H1 (cell line): ENCODE measurements around the gene CD247. TPM values are rescaled to one million over a fixed set of nuclear protein-coding genes. Genes with fewer than 3 reads are reported as not detected.

Source experiments
- CTCF ChIA-PET: fragments of 300-600 bp; sonication (Branson Sonifier 250); formaldehyde crosslinking; loops from one replicate; lab custom pipeline; 2021; ENCODE audit not compliant: partially characterized antibody; lab: Charles Lee
- POLR2A ChIA-PET: fragments of 300-600 bp; sonication (Branson Sonifier 250); formaldehyde crosslinking; loops from one replicate; lab custom pipeline; 2021; ENCODE audit warnings: inconsistent platforms; ENCODE audit not compliant: partially characterized antibody; lab: Charles Lee
- DNase-seq, 2 experiments: peaks; one replicate each; pipeline versions ENCODE4 v3.0.0 to v3.0.0-alpha.2; 2010 to 2022; ENCODE audit warnings: low spot score in 2 of 2, low read depth in 1 of 2, mixed read lengths in 1 of 2
- FAIRE-seq: peaks from 2 replicates; lab custom pipeline; 2011; peaks lifted over from hg19 to GRCh38; lab: Jason Lieb, UNC
- H2AFZ ChIP-seq: 2 replicates; pipeline ENCODE4 v1.8.1; 2012; ENCODE audit warnings: low read length, inconsistent platforms
- H2AK5ac ChIP-seq: 2 replicates; pipeline ENCODE4 v1.6.1; 2013; ENCODE audit warnings: low read depth, low read length
- H2BK120ac ChIP-seq: replicated peaks from 2 replicates; pipeline ENCODE3; 2013; ENCODE audit warnings: low read depth, low read length, inconsistent platforms
- H2BK12ac ChIP-seq: 2 replicates; pipeline ENCODE4 v1.6.1; 2013; ENCODE audit warnings: low read depth, low read length
- H2BK15ac ChIP-seq: 2 replicates; pipeline ENCODE4 v1.6.1; 2013; ENCODE audit warnings: low read length
- H2BK20ac ChIP-seq: 2 replicates; pipeline ENCODE4 v1.6.1; 2013; ENCODE audit warnings: low read length
- H2BK5ac ChIP-seq: 2 replicates; pipeline ENCODE4 v1.6.1; 2013; ENCODE audit warnings: low read depth, low read length
- H3K14ac ChIP-seq: 2 replicates; pipeline ENCODE4 v1.6.1; 2013; ENCODE audit warnings: inconsistent platforms; ENCODE audit not compliant: insufficient read length
- H3K18ac ChIP-seq: 2 replicates; pipeline ENCODE4 v1.6.1; 2013; ENCODE audit warnings: low read length; ENCODE audit errors: extremely low read depth
- H3K23ac ChIP-seq: 2 replicates; pipeline ENCODE4 v1.6.1; 2013; ENCODE audit warnings: inconsistent platforms; ENCODE audit not compliant: insufficient read length
- H3K23me2 ChIP-seq: 2 replicates; pipeline ENCODE4 v1.6.1; 2013; ENCODE audit warnings: low read depth, low read length
- H3K27ac ChIP-seq: 2 replicates; pipeline ENCODE4 v1.6.1; 2011; ENCODE audit warnings: low read depth, low read length, inconsistent platforms
- H3K27me3 ChIP-seq, 4 experiments: replicated peaks in 1 of 4; 1 replicate in 1 of 4; 2 replicates in 3 of 4; pipeline versions ENCODE4 v1.6.1 to v1.8.1; 2011 to 2013; ENCODE audit warnings: low read length in 3 of 4, mild to moderate bottlenecking in 3 of 4, inconsistent platforms in 2 of 4, mixed read lengths in 2 of 4, moderate library complexity in 1 of 4; ENCODE audit not compliant: control insufficient read depth in 3 of 4, insufficient read depth in 3 of 4; ENCODE audit errors: extremely low read depth in 1 of 4
- H3K36me3 ChIP-seq, 4 experiments: 2 replicates each; pipeline versions ENCODE4 v1.6.1 to v1.8.1; 2011 to 2013; ENCODE audit warnings: mild to moderate bottlenecking in 4 of 4, low read length in 3 of 4, moderate library complexity in 2 of 4, control low read depth in 1 of 4, inconsistent platforms in 1 of 4; ENCODE audit not compliant: insufficient read depth in 4 of 4, control insufficient read depth in 2 of 4
- H3K4ac ChIP-seq: replicated peaks from 2 replicates; pipeline ENCODE3; 2013; ENCODE audit warnings: low read length, low read depth, mixed read lengths, inconsistent platforms; ENCODE audit not compliant: insufficient read length
- H3K4me1 ChIP-seq, 4 experiments: replicated peaks in 1 of 4; 1 replicate in 1 of 4; 2 replicates in 3 of 4; pipeline versions ENCODE4 v1.6.1 to v1.8.1; 2011 to 2013; ENCODE audit warnings: low read length in 3 of 4, inconsistent platforms in 2 of 4, mixed read lengths in 1 of 4; ENCODE audit not compliant: insufficient read depth in 4 of 4, control insufficient read depth in 3 of 4
- H3K4me2 ChIP-seq, 2 experiments: 2 replicates each; pipeline versions ENCODE4 v1.6.1 to v1.8.1; 2011 to 2013; ENCODE audit warnings: low read depth in 2 of 2, low read length in 2 of 2, control low read depth in 1 of 2, inconsistent platforms in 1 of 2, mild to moderate bottlenecking in 1 of 2; ENCODE audit not compliant: insufficient read depth in 1 of 2
- H3K4me3 ChIP-seq, 4 experiments: fragments of 200-600, 300-600 bp in 1 of 4; sonication (generic), shearing (Covaris generic), sonication (Bioruptor Twin) in 1 of 4; 2 replicates each; pipeline versions ENCODE4 v1.5.1 to v1.8.1; 2011 to 2016; ENCODE audit warnings: low read length in 4 of 4, low read depth in 3 of 4, control low read depth in 2 of 4, inconsistent platforms in 2 of 4, mild to moderate bottlenecking in 2 of 4, mixed read lengths in 1 of 4, moderate library complexity in 1 of 4; ENCODE audit not compliant: insufficient read depth in 2 of 4; ENCODE audit errors: extremely low read depth in 1 of 4
- H3K56ac ChIP-seq: replicated peaks from 2 replicates; pipeline ENCODE3; 2013; ENCODE audit warnings: low read depth, mild to moderate bottlenecking, mixed read lengths, low read length, inconsistent platforms; ENCODE audit not compliant: insufficient read length
- H3K79me1 ChIP-seq: 2 replicates; pipeline ENCODE4 v1.6.1; 2013; ENCODE audit warnings: low read depth, low read length, control low read depth
- H3K79me2 ChIP-seq, 2 experiments: 2 replicates each; pipeline versions ENCODE4 v1.6.1 to v1.8.1; 2012 to 2013; ENCODE audit warnings: low read length in 2 of 2, mild to moderate bottlenecking in 2 of 2, inconsistent platforms in 1 of 2; ENCODE audit not compliant: insufficient read depth in 2 of 2, control insufficient read depth in 1 of 2
- H3K9ac ChIP-seq, 4 experiments: replicated peaks in 1 of 4; 1 replicate in 1 of 4; 2 replicates in 3 of 4; pipeline versions ENCODE4 v1.6.1 to v1.8.1; 2011 to 2013; ENCODE audit warnings: low read depth in 3 of 4, low read length in 3 of 4, control low read depth in 2 of 4, mild to moderate bottlenecking in 2 of 4, moderate library complexity in 2 of 4, inconsistent platforms in 1 of 4; ENCODE audit errors: extremely low read depth in 1 of 4
- H3K9me3 ChIP-seq, 2 experiments: 2 replicates each; pipeline versions ENCODE4 v1.6.1 to v1.8.1; 2012 to 2013; ENCODE audit warnings: mild to moderate bottlenecking in 2 of 2, moderate library complexity in 2 of 2, control low read depth in 1 of 2, inconsistent platforms in 1 of 2, low read depth in 1 of 2, low read length in 1 of 2, mixed read lengths in 1 of 2; ENCODE audit not compliant: insufficient read depth in 2 of 2
- H4K20me1 ChIP-seq, 2 experiments: replicated peaks in 1 of 2; 2 replicates each; pipeline versions ENCODE3 to v1.8.1; 2011 to 2013; ENCODE audit warnings: inconsistent platforms in 2 of 2, low read length in 2 of 2, mild to moderate bottlenecking in 1 of 2; ENCODE audit not compliant: insufficient read depth in 2 of 2, control insufficient read depth in 1 of 2
- H4K5ac ChIP-seq: 2 replicates; pipeline ENCODE4 v1.6.1; 2013; ENCODE audit warnings: low read length, low read depth, mixed read lengths, inconsistent platforms; ENCODE audit not compliant: insufficient read length
- H4K8ac ChIP-seq: 2 replicates; pipeline ENCODE4 v1.8.0; 2013; ENCODE audit warnings: mild to moderate bottlenecking, moderate library complexity, low read length, inconsistent platforms; ENCODE audit not compliant: insufficient read depth; ENCODE audit errors: extremely low read depth
- H4K91ac ChIP-seq: replicated peaks from 2 replicates; pipeline ENCODE3; 2013; ENCODE audit warnings: low read length, mixed read lengths, inconsistent platforms; ENCODE audit not compliant: insufficient read length
- ATF2 ChIP-seq: IDR thresholded peaks from 2 replicates; pipeline ENCODE4 v1.6.1; 2012; ENCODE audit warnings: low read length, inconsistent platforms
- CBX8 ChIP-seq: fragments of 300-800, 300-1000 bp; sonication (generic); IDR thresholded peaks from 2 replicates; pipeline ENCODE4 v1.7.1; 2016; ENCODE audit warnings: low read depth, low read length, borderline replicate concordance
- CREB1 ChIP-seq: IDR thresholded peaks from 2 replicates; pipeline ENCODE4 v1.6.1; 2012; ENCODE audit warnings: inconsistent platforms
- EP300 ChIP-seq, 2 experiments: IDR thresholded peaks; 1 replicate in 1 of 2; 2 replicates in 1 of 2; pipeline ENCODE4 v1.6.1; 2011 to 2012; ENCODE audit warnings: low read depth in 2 of 2, low read length in 2 of 2, mild to moderate bottlenecking in 2 of 2, borderline replicate concordance in 1 of 2, inconsistent platforms in 1 of 2, moderate library complexity in 1 of 2
- MAX ChIP-seq: IDR thresholded peaks from 2 replicates; pipeline ENCODE4 v1.6.1; 2012; ENCODE audit warnings: inconsistent platforms
- PHF8 ChIP-seq: fragments of 200-600 bp; sonication (generic); conservative IDR thresholded peaks from 2 replicates; pipeline ENCODE4 v1.7.1; 2012; ENCODE audit warnings: low read depth, mild to moderate bottlenecking, inconsistent platforms, low read length, moderate library complexity
- POLR2A ChIP-seq, 2 experiments: IDR thresholded peaks; 1 replicate in 1 of 2; 2 replicates in 1 of 2; pipeline ENCODE4 v1.6.1; 2011; ENCODE audit warnings: low read depth in 2 of 2, low read length in 2 of 2, mild to moderate bottlenecking in 2 of 2; ENCODE audit errors: control extremely low read depth in 1 of 2
- POLR2AphosphoS5 ChIP-seq: IDR thresholded peaks from 2 replicates; pipeline ENCODE4 v1.6.1; 2011; ENCODE audit warnings: low read depth, low read length
- SIN3A ChIP-seq, 2 experiments: IDR thresholded peaks in 1 of 2; conservative IDR thresholded peaks in 1 of 2; 2 replicates each; pipeline ENCODE4 v1.6.1; 2011 to 2012; ENCODE audit warnings: low read length in 2 of 2, improper control_type of control experiment in 1 of 2, low read depth in 1 of 2, mild to moderate bottlenecking in 1 of 2
- ZNF274 ChIP-seq: IDR thresholded peaks from 2 replicates; pipeline ENCODE4 v1.7.0; 2012; ENCODE audit warnings: low read length, borderline replicate concordance; ENCODE audit errors: extremely low read depth
- WGBS, 2 experiments: shearing (Covaris generic) in 1 of 2; methylation state at CpG; one replicate each; pipeline versions ENCODE4 v1.1.6 to v1.1.7; 2013 to 2015; ENCODE audit warnings: low lambda C conversion rate in 2 of 2, mixed read lengths in 2 of 2, inconsistent platforms in 1 of 2, low coverage in 1 of 2, missing lambda C conversion rate in 1 of 2; ENCODE audit not compliant: insufficient replicate concordance in 2 of 2, insufficient coverage in 1 of 2, insufficient read length in 1 of 2; ENCODE audit errors: extremely low coverage in 1 of 2, missing lambda C conversion rate in 1 of 2; 5-methylcytosine and 5-hydroxymethylcytosine counted together
- polyA plus RNA-seq, 7 experiments: library from polyadenylated mRNA; depleted of rRNA in 3 of 7; stranded (reverse) in 5 of 7; unstranded in 2 of 7; fragments of >200 nt in 5 of 7; fragments of 200-250 nt in 2 of 7; gene quantifications; 1 replicate in 5 of 7; 2 replicates in 1 of 7; 4 replicates in 1 of 7; pipeline versions ENCODE4 v1.2.1 to v1.2.3, GENCODE V29; 2011 to 2013; ENCODE audit warnings: missing spikeins in 2 of 7, mixed read lengths in 2 of 7
- total RNA-seq: library from RNA; stranded (reverse); fragmentation: NEBNext Ultra II Directional; extraction: Animal tissue kit (Norgen Biotek cat#: 25700); gene quantifications from 2 replicates; pipeline ENCODE4 v1.2.1, GENCODE V29; 2021
- TF ChIP-seq, protein P1 (sequence below): IDR thresholded peaks from 2 replicates; pipeline ENCODE4 v1.6.1; 2011; ENCODE audit warnings: low read depth, mild to moderate bottlenecking, low read length; ENCODE audit not compliant: insufficient read depth

Gene CD247
- total and polyA plus RNA-seq, 2 of the 8 experiments (the other 6 are each of a cell fraction or from before 2014, with no cell fraction given) = 2.0 to 2.2 TPM

GRCh38 chr1:167426716-167427115 is 91.6 kb downstream of the CD247 start:
- H3K4me1 ChIP-seq = peaks cover 29 to 52% (median 32%) of the 10 kb centered on the region in 4 experiments
- no peak overlapping the region for H3K27ac ChIP-seq
- no peak overlapping the region for H2BK5ac ChIP-seq
- no peak overlapping the region for H2BK15ac ChIP-seq
- H3K4ac ChIP-seq = no peak overlapping the region
- no peak overlapping the region for H4K8ac ChIP-seq
- no peak overlapping the region for H2BK20ac ChIP-seq
- peak in 1 of 2 experiments; percentile 35 for DNase-seq
- H3K27me3 ChIP-seq = no peaks in the 10 kb centered on the region
- no peak overlapping the region for H3K23ac ChIP-seq
- H3K4me2 ChIP-seq = no peak overlapping the region
- H3K23me2 ChIP-seq = no peaks in the 10 kb centered on the region
- H2AK5ac ChIP-seq = no peak overlapping the region
- H4K91ac ChIP-seq = no peak overlapping the region
- no peak overlapping the region for H3K14ac ChIP-seq
- no peaks in the 10 kb centered on the region for H4K20me1 ChIP-seq
- no peak overlapping the region for H2BK120ac ChIP-seq
- no peak overlapping the region for H3K56ac ChIP-seq
- H3K18ac ChIP-seq = no peak overlapping the region
- CTCF ChIA-PET = interaction anchor here (1.2 to 2.2 kb wide), 6 partner anchors 12 to 368 kb away, joined by 3 to 8 read pairs (median 4); no protein-coding TSS in a partner anchor
- no peaks in the 10 kb centered on the region for H3K79me2 ChIP-seq
- H3K9ac ChIP-seq = no peak overlapping the region
- TF ChIP-seq CBX8 = no peak
- TF ChIP-seq PHF8 = no peak
- TF ChIP-seq ATF2 = no peak
- no peak for TF ChIP-seq POLR2A (IDR thresholded peaks at IDR 0.05; ENCODE audit: control extremely low read depth in 1 of 2, low read depth in 2 of 2, low read length in 2 of 2)
- no peak for TF ChIP-seq MAX
- TF ChIP-seq POLR2AphosphoS5 = no peak
- TF ChIP-seq SIN3A (conservative IDR thresholded peaks at IDR 0.05 in 1 of 2, IDR thresholded peaks at IDR 0.05 in 1 of 2; ENCODE audit: low read depth in 1 of 2, low read length in 2 of 2) = no peak
- no peak for TF ChIP-seq ZNF274
- TF ChIP-seq, protein P1, sequence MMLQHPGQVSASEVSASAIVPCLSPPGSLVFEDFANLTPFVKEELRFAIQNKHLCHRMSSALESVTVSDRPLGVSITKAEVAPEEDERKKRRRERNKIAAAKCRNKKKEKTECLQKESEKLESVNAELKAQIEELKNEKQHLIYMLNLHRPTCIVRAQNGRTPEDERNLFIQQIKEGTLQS = no peak
- TF ChIP-seq CREB1 = no peak
- no peak for TF ChIP-seq EP300 (IDR thresholded peaks at IDR 0.05; ENCODE audit: borderline replicate concordance in 1 of 2, low read depth in 2 of 2, low read length in 2 of 2)
- WGBS, 2 experiments = 76% methylated on average over 4 of the region's 4 CpGs; no CpG with 5 or more reads in 1 of the 2 experiments
- POLR2A ChIA-PET = interaction anchor here (1.3 to 1.4 kb wide), 3 partner anchors 12 to 207 kb away, joined by 3 to 5 read pairs (median 4); partner anchors contain the start of gene POU2F1
- H3K9me3 ChIP-seq = no peaks in the 10 kb centered on the region
- H4K5ac ChIP-seq = no peak overlapping the region
- H3K4me3 ChIP-seq = no peak overlapping the region
- 0 out of 8 replicates have a peak, but pooled peaks cover 0 to 2% (median 0%) of the 10 kb centered on the region in 4 experiments for H3K36me3 ChIP-seq
- no peaks in the 10 kb centered on the region for H3K79me1 ChIP-seq
- H2AFZ ChIP-seq = no peak overlapping the region
- FAIRE-seq = no peak
- H2BK12ac ChIP-seq = no peak overlapping the region
